Dendritic cell treated with granulocyte-macrophage colony-stimulating factor and Interleukin-4, amounts not matched to agents 40 ng/mL and 50 ng/mL, for 4 days (primary cell): ENCODE data around the gene NEURL1B.

ENCODE experiments used
- H3K27ac Mint-ChIP-seq: one replicate; pipeline ENCODE4 v1.8.0; 2022; ENCODE audit warnings: mild to moderate bottlenecking, mixed read lengths
- H3K27me3 Mint-ChIP-seq: one replicate; pipeline ENCODE4 v1.8.0; 2022; ENCODE audit warnings: mild to moderate bottlenecking, mixed read lengths
- H3K36me3 Mint-ChIP-seq: one replicate; pipeline ENCODE4 v1.8.0; 2022; ENCODE audit warnings: low read depth, mixed read lengths
- H3K4me1 Mint-ChIP-seq: one replicate; pipeline ENCODE4 v1.8.0; 2022; ENCODE audit warnings: low read depth, mixed read lengths
- H3K4me3 Mint-ChIP-seq: one replicate; pipeline ENCODE4 v1.8.0; 2022; ENCODE audit warnings: mild to moderate bottlenecking, moderate library complexity, mixed read lengths
- H3K9me3 Mint-ChIP-seq: one replicate; pipeline ENCODE4 v1.8.0; 2022; ENCODE audit warnings: mixed read lengths
- intact Hi-C: fragments of 100-400 bp; cut with micrococcal nuclease; formaldehyde crosslinking; loops from one replicate; pipeline ENCODE4 v1.15.0; 2022

Gene NEURL1B

GRCh38 chr5:172714491-172715420 lies 73.7 kb downstream of the NEURL1B start:
- Mint-ChIP-seq H3K9me3 (no peaks in the 10 kb centered on the region), H3K27me3 (peaks cover 20% of the 10 kb centered on the region), H3K36me3 (no peaks in the 10 kb centered on the region), H3K27ac (peak overlapping the region; percentile 67), H3K4me3 (no peak overlapping the region), H3K4me1 (peaks cover 23% of the 10 kb centered on the region)
- intact Hi-C loops = loop anchor here (2.0 to 5.0 kb wide), 2 partner anchors 50 to 488 kb away; no protein-coding TSS in a partner anchor

GRCh38 chr5:172715421-172715780 lies 74.3 kb downstream of the NEURL1B start:
- Mint-ChIP-seq H3K4me3 (no peak overlapping the region), H3K27ac (peak overlapping the region; percentile 67), H3K27me3 (peaks cover 22% of the 10 kb centered on the region), H3K36me3 (no peaks in the 10 kb centered on the region), H3K4me1 (peaks cover 23% of the 10 kb centered on the region), H3K9me3 (no peaks in the 10 kb centered on the region)
- intact Hi-C loops = loop anchor here (2.0 kb wide), 1 partner anchor 49 kb away; no protein-coding TSS in a partner anchor

GRCh38 chr5:172715931-172716682 lies 75.0 kb downstream of the NEURL1B start:
- intact Hi-C loops = loop anchor here (1.0 to 2.0 kb wide), 3 partner anchors 43 to 195 kb away; no protein-coding TSS in a partner anchor
- peaks cover 22% of the 10 kb centered on the region for H3K27me3 Mint-ChIP-seq
- no peaks in the 10 kb centered on the region for H3K9me3 Mint-ChIP-seq
- peaks cover 23% of the 10 kb centered on the region for H3K4me1 Mint-ChIP-seq
- H3K36me3 Mint-ChIP-seq = no peaks in the 10 kb centered on the region
- no peak overlapping the region for H3K4me3 Mint-ChIP-seq
- peak overlapping the region; percentile 67 for H3K27ac Mint-ChIP-seq

- H3K4me1 Mint-ChIP-seq = peaks cover 23% of the 10 kb centered on the region
- H3K27ac Mint-ChIP-seq = peak overlapping the region; percentile 69
- no peak overlapping the region for H3K4me3 Mint-ChIP-seq
- intact Hi-C loops = loop anchor here (1.0 to 2.0 kb wide), 2 partner anchors 42 to 194 kb away; no protein-coding TSS in a partner anchor
- no peaks in the 10 kb centered on the region for H3K36me3 Mint-ChIP-seq
- no peaks in the 10 kb centered on the region for H3K9me3 Mint-ChIP-seq
- peaks cover 18% of the 10 kb centered on the region for H3K27me3 Mint-ChIP-seq
Observed at GRCh38 chr5:172716796-172717313, 75.8 kb downstream of the NEURL1B start.

- H3K36me3 Mint-ChIP-seq = no peaks in the 10 kb centered on the region
- no peaks in the 10 kb centered on the region for H3K9me3 Mint-ChIP-seq
- intact Hi-C loops = loop anchor here (2.0 kb wide), 1 partner anchor 41 kb away; no protein-coding TSS in a partner anchor
- H3K27me3 Mint-ChIP-seq = peaks cover 17% of the 10 kb centered on the region
- peak overlapping the region; percentile 69 for H3K27ac Mint-ChIP-seq
- H3K4me3 Mint-ChIP-seq = no peak overlapping the region
- peaks cover 23% of the 10 kb centered on the region for H3K4me1 Mint-ChIP-seq
Observed at GRCh38 chr5:172717481-172718195, 76.6 kb downstream of the NEURL1B start.

- H3K27me3 Mint-ChIP-seq = peaks cover 16% of the 10 kb centered on the region
- no peak overlapping the region for H3K27ac Mint-ChIP-seq
- intact Hi-C loops = no loop called here
- peaks cover 20% of the 10 kb centered on the region for H3K4me1 Mint-ChIP-seq
- H3K36me3 Mint-ChIP-seq = no peaks in the 10 kb centered on the region
- H3K4me3 Mint-ChIP-seq = no peak overlapping the region
- H3K9me3 Mint-ChIP-seq = no peaks in the 10 kb centered on the region
Observed at GRCh38 chr5:172718527-172719114, 77.6 kb downstream of the NEURL1B start.

GRCh38 chr5:172719211-172719610 lies 78.1 kb downstream of the NEURL1B start:
- intact Hi-C loops = no loop called here
- H3K27ac Mint-ChIP-seq = no peak overlapping the region

GRCh38 chr5:172720655-172721054 lies 79.6 kb downstream of the NEURL1B start:
- Mint-ChIP-seq H3K27me3 (peaks cover 21% of the 10 kb centered on the region), H3K27ac (no peak overlapping the region), H3K4me3 (no peak overlapping the region)

More at GRCh38 chr5:172719211-172719610, 78.1 kb downstream of the NEURL1B start:
- H3K36me3 Mint-ChIP-seq = no peaks in the 10 kb centered on the region
- H3K9me3 Mint-ChIP-seq = no peaks in the 10 kb centered on the region
- H3K4me1 Mint-ChIP-seq = peaks cover 22% of the 10 kb centered on the region
- peaks cover 18% of the 10 kb centered on the region for H3K27me3 Mint-ChIP-seq
- no peak overlapping the region for H3K4me3 Mint-ChIP-seq

GRCh38 chr5:172721455-172722326 lies 80.6 kb downstream of the NEURL1B start:
- Mint-ChIP-seq H3K27me3 (peaks cover 25% of the 10 kb centered on the region), H3K4me3 (no peak overlapping the region), H3K36me3 (no peaks in the 10 kb centered on the region), H3K4me1 (peaks cover 16% of the 10 kb centered on the region), H3K9me3 (no peaks in the 10 kb centered on the region), H3K27ac (no peak overlapping the region)
- intact Hi-C loops = no loop called here

More at GRCh38 chr5:172720655-172721054, 79.6 kb downstream of the NEURL1B start:
- no peaks in the 10 kb centered on the region for H3K36me3 Mint-ChIP-seq
- intact Hi-C loops = no loop called here
- peaks cover 16% of the 10 kb centered on the region for H3K4me1 Mint-ChIP-seq
- no peaks in the 10 kb centered on the region for H3K9me3 Mint-ChIP-seq

GRCh38 chr5:172722327-172722815 lies 81.3 kb downstream of the NEURL1B start:
- Mint-ChIP-seq H3K27ac (no peak overlapping the region), H3K4me1 (peaks cover 10% of the 10 kb centered on the region), H3K36me3 (no peaks in the 10 kb centered on the region), H3K4me3 (no peak overlapping the region), H3K9me3 (no peaks in the 10 kb centered on the region), H3K27me3 (peaks cover 26% of the 10 kb centered on the region)
- intact Hi-C loops = no loop called here

GRCh38 chr5:172723508-172723907 lies 82.4 kb downstream of the NEURL1B start:
- intact Hi-C loops = no loop called here
- H3K9me3 Mint-ChIP-seq = no peaks in the 10 kb centered on the region
- H3K36me3 Mint-ChIP-seq = no peaks in the 10 kb centered on the region
- H3K4me3 Mint-ChIP-seq = no peak overlapping the region
- no peak overlapping the region for H3K27ac Mint-ChIP-seq
- peaks cover 7% of the 10 kb centered on the region for H3K4me1 Mint-ChIP-seq
- peaks cover 25% of the 10 kb centered on the region for H3K27me3 Mint-ChIP-seq
